ENCODE results near the gene FNTB. TPM values are rescaled to one million over a fixed set of nuclear protein-coding genes. Genes with fewer than 3 reads are reported as not detected.

FNTB gene
- total and polyA plus RNA-seq, 9 of the 15 experiments (the other 6 are each of a cell fraction or from before 2014, with no cell fraction given), result 6.9 to 23.2 (median 12.2) TPM

- ATAC-seq (no peak), FAIRE-seq (no peak), DNase-seq (ENCODE audit: extremely low read depth in 1 of 4, low spot score in 3 of 4) (no peak)
- Histone ChIP-seq H3K9me1 (ENCODE audit: control insufficient read depth, insufficient read depth, low read length) (no peaks in the 10 kb centered on the region), H3K27ac (ENCODE audit: extremely low read depth, low read depth, low read length) (no peak overlapping the region), H3K36me3 (ENCODE audit: control insufficient read depth, insufficient read depth, low read length) (no peaks in the 10 kb centered on the region), H3K9ac (ENCODE audit: insufficient read depth in 1 of 2, low read depth in 2 of 2, low read length in 2 of 2) (no peak overlapping the region), H4K20me1 (replicated peaks; ENCODE audit: control insufficient read depth, insufficient read depth, low read length) (no peaks in the 10 kb centered on the region), H3K4me2 (ENCODE audit: insufficient read depth, low read length) (no peak overlapping the region), H3K4me3 (no peak overlapping the region), H3K9me3 (replicated peaks; ENCODE audit: control insufficient read depth, insufficient read depth, low read depth, low read length) (no peaks in the 10 kb centered on the region), H3K4me1 (replicated peaks in 1 of 2; ENCODE audit: control insufficient read depth in 2 of 2, insufficient read depth in 2 of 2, low read length in 2 of 2) (no peaks in the 10 kb centered on the region; a peak in 1 of 5 replicates), H3K27me3 (ENCODE audit: control insufficient read depth in 2 of 2, insufficient read depth in 2 of 2, low read length in 2 of 2) (no peaks in the 10 kb centered on the region), H2AFZ (ENCODE audit: low read depth, low read length) (no peak overlapping the region), H3K79me2 (ENCODE audit: control insufficient read depth, insufficient read depth, low read length) (peaks cover 20% of the 10 kb centered on the region; the same call in 2 of the 3 replicates)
- ChIA-PET POLR2A (interaction anchor here (1.1 kb wide), 1 partner anchor 10 kb away, joined by 3 read pairs; no protein-coding TSS in a partner anchor), CTCF (ENCODE audit: low intra/inter-chr PET ratio) (no interaction called here)
- BruUV-seq (replicated peaks), result no TSS peak
- in situ Hi-C loops (cut with MboI) (no loop called here), intact Hi-C loops (cut with micrococcal nuclease) (no loop called here)
- 75% methylated on average over 2 of the region's 2 CpGs for WGBS (ENCODE audit: insufficient coverage, low coverage, missing lambda C conversion rate)
- TF ChIP-seq SP2 (IDR thresholded peaks at IDR 0.05; ENCODE audit: extremely low read depth, low read depth, low read length, poor library complexity, severe bottlenecking), result no peak
- no peak for TF ChIP-seq CXXC5 (CRISPR knock-in tag; IDR thresholded peaks at IDR 0.05)
- TF ChIP-seq CHD4 (IDR thresholded peaks at IDR 0.05; ENCODE audit: insufficient read depth, insufficient replicate concordance, low read depth, low read length, poor library complexity, severe bottlenecking), result no peak
- TF ChIP-seq, protein P1, sequence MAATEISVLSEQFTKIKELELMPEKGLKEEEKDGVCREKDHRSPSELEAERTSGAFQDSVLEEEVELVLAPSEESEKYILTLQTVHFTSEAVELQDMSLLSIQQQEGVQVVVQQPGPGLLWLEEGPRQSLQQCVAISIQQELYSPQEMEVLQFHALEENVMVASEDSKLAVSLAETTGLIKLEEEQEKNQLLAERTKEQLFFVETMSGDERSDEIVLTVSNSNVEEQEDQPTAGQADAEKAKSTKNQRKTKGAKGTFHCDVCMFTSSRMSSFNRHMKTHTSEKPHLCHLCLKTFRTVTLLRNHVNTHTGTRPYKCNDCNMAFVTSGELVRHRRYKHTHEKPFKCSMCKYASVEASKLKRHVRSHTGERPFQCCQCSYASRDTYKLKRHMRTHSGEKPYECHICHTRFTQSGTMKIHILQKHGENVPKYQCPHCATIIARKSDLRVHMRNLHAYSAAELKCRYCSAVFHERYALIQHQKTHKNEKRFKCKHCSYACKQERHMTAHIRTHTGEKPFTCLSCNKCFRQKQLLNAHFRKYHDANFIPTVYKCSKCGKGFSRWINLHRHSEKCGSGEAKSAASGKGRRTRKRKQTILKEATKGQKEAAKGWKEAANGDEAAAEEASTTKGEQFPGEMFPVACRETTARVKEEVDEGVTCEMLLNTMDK (IDR thresholded peaks at IDR 0.05; ENCODE audit: borderline replicate concordance, insufficient read depth, low read depth, low read length, poor library complexity, severe bottlenecking), result no peak
- TF ChIP-seq SNIP1 (IDR thresholded peaks at IDR 0.05; ENCODE audit: low read depth), result no peak
- no peak for TF ChIP-seq PATZ1 (CRISPR knock-in tag; IDR thresholded peaks at IDR 0.05; ENCODE audit: borderline replicate concordance)
- no peak for TF ChIP-seq RB1 (IDR thresholded peaks at IDR 0.05; ENCODE audit: low read depth)
- no peak for TF ChIP-seq ZNF780A (CRISPR knock-in tag; IDR thresholded peaks at IDR 0.05)
- TF ChIP-seq, protein P2, sequence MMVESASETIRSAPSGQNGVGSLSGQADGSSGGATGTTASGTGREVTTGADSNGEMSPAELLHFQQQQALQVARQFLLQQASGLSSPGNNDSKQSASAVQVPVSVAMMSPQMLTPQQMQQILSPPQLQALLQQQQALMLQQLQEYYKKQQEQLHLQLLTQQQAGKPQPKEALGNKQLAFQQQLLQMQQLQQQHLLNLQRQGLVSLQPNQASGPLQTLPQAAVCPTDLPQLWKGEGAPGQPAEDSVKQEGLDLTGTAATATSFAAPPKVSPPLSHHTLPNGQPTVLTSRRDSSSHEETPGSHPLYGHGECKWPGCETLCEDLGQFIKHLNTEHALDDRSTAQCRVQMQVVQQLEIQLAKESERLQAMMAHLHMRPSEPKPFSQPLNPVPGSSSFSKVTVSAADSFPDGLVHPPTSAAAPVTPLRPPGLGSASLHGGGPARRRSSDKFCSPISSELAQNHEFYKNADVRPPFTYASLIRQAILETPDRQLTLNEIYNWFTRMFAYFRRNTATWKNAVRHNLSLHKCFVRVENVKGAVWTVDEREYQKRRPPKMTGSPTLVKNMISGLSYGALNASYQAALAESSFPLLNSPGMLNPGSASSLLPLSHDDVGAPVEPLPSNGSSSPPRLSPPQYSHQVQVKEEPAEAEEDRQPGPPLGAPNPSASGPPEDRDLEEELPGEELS (CRISPR knock-in tag; IDR thresholded peaks at IDR 0.05; ENCODE audit: borderline replicate concordance), result no peak
- TF ChIP-seq, protein P3, sequence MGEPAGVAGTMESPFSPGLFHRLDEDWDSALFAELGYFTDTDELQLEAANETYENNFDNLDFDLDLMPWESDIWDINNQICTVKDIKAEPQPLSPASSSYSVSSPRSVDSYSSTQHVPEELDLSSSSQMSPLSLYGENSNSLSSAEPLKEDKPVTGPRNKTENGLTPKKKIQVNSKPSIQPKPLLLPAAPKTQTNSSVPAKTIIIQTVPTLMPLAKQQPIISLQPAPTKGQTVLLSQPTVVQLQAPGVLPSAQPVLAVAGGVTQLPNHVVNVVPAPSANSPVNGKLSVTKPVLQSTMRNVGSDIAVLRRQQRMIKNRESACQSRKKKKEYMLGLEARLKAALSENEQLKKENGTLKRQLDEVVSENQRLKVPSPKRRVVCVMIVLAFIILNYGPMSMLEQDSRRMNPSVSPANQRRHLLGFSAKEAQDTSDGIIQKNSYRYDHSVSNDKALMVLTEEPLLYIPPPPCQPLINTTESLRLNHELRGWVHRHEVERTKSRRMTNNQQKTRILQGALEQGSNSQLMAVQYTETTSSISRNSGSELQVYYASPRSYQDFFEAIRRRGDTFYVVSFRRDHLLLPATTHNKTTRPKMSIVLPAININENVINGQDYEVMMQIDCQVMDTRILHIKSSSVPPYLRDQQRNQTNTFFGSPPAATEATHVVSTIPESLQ (CRISPR knock-in tag; IDR thresholded peaks at IDR 0.05), result no peak
- no peak for TF ChIP-seq POLR2AphosphoS2 (IDR thresholded peaks at IDR 0.05; ENCODE audit: low read length)
- TF ChIP-seq ZNF507 (tag; conservative IDR thresholded peaks at IDR 0.05), result no peak
- TF ChIP-seq, protein P4, sequence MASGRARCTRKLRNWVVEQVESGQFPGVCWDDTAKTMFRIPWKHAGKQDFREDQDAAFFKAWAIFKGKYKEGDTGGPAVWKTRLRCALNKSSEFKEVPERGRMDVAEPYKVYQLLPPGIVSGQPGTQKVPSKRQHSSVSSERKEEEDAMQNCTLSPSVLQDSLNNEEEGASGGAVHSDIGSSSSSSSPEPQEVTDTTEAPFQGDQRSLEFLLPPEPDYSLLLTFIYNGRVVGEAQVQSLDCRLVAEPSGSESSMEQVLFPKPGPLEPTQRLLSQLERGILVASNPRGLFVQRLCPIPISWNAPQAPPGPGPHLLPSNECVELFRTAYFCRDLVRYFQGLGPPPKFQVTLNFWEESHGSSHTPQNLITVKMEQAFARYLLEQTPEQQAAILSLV (tag; IDR thresholded peaks at IDR 0.05), result no peak
Measured at GRCh38 chr14:64994540-64994939, 7.8 kb downstream of the FNTB start.

All from K562 (cell line).